Measurements from ENCODE around the gene ANO3.
"Not testable (repeated sequence)": the region's sequence is repeated elsewhere in the genome, so short reads cannot be mapped to it uniquely, and the experiment has no call there.

The ANO3 gene

DNA sequence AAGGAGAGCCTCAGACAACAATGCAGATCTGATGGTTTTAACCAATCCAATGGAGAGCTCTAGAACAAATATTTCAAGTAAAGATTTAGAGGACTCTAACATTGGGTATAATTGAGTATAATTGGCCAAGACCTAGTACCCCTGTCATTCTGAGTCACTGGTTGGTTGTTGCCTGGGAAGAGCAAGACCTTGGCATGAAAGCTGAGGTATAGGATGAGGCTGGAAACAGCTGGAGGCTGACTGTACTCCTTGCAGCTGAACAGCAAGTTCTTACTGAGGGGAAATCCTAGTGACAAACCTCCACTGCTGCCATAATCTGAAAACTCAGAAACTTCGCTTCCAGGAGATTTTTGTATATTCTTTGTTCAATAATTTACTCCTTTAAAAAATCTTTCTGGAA is 294.4 kb downstream of the ANO3 start:
- DNase-seq (ENCODE audit: low read depth) = no peak

DNA sequence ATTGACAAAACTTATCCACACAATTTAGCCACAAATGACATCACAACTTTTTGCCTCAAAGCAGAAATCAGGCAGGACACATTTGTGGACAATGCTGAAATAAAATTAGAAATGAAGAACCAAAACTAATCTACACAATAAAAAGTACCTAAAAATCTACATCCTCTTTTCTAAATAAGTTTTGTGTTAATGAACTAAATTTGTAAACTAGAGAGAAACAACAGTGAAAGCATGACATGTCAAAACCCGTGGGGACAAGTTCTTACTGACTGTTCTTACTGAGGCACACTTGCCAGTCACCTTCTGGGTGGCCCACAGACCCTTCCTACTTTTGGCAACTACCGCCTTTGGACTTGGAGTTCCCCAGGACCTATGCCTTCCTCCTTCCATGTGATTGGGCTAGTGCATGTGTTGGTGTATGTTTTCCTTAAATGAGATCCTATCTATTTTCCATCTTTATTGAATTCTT is 300.8 kb downstream of the ANO3 start:
- DNase-seq (ENCODE audit: low read depth) = no peak

DNA sequence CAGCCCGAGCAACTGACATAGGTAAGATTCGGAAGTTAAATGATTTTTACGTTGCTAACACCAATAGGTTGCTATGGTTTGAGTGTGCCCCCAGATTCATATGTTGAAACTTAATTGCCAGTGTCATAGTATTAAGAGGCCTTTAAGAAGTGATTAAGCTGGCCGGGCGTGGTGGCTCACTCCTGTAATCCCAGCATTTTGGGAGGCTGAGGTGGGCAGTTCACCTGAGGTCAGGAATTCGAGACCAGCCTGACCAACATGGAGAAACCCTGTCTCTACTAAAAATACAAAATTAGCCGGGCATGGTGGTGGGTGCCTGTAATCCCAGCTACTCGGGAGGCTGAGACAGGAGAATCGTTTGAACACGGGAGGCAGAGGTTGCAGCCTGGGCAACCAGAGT is 311.4 kb downstream of the ANO3 start:
- DNase-seq (ENCODE audit: low read depth) = not testable (repeated sequence)

- DNase-seq (ENCODE audit: low read depth) = peak; percentile 14
Measured at GRCh38 chr11:26649884-26650283, 318.0 kb downstream of the ANO3 start.

DNA sequence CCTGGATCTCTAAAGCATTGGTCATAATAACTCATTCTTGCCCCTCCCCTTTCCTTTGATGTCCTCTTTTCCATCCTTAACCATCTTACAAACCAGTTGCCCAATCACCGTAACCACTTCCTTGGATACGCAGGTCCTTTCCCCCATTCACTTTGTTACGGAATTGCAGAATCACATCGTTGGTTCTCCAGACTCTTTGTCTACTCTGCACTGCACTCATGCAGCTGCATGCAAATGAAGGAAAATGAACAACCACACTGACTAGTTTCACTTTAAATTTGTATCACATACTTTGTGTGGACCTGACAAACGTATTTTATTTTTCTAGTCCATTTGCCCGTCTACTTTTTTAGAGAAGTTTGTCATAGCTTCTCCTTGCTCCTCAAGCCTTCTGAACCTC is 320.0 kb downstream of the ANO3 start:
- no peak for DNase-seq (ENCODE audit: low read depth)

GRCh38 chr11:26655287-26655686 is 323.4 kb downstream of the ANO3 start:
- DNase-seq (ENCODE audit: low read depth) = no peak

DNA sequence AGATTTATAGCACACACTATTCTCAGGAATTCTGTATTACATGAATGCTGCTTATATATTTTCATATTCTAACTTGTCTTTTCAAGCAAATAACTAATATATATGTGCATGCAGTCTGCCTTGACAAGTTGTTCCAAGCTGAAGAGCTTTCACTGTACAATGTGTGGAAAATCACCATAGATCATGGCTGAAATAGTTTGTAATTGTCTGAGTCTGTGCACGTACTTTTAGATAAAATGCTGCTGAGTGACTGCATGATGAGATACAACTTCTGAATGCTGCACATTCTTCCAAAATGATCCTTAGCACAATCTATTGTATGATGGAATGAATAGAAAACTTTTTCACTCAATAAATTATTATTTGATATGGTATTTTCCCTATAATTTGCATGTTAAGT is 331.0 kb downstream of the ANO3 start:
- no peak for DNase-seq (ENCODE audit: low read depth)

GRCh38 chr11:26665036-26665435 is 333.1 kb downstream of the ANO3 start:
- DNase-seq (ENCODE audit: low read depth) = no peak

GRCh38 chr11:26665946-26666345 is 334.0 kb downstream of the ANO3 start:
- no peak for DNase-seq (ENCODE audit: low read depth)

- no peak for DNase-seq (ENCODE audit: low read depth)
Measured at GRCh38 chr11:26675233-26675928, 343.5 kb downstream of the ANO3 start.

DNA sequence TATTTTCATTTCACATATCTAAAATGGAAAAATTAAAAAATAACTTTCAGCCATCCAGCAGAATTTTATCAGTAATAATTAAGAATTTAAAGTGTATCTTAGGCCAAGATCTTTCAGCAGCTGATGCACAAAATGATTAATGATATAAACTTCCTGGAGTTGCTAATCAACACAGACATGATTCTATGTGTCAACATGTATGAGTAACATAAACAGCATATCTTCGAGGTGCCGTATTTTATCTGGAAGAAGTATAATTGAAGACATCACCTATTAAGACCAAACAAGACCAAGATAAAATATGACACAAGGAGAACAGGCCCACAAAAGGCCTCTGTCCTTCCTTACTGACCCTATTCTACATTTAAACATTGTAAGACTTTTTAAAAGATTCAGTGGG is 344.7 kb downstream of the ANO3 start:
- DNase-seq (ENCODE audit: low read depth) = no peak

GRCh38 chr11:26677566-26677965 is 345.6 kb downstream of the ANO3 start:
- no peak for DNase-seq (ENCODE audit: low read depth)

- no peak for DNase-seq (ENCODE audit: low read depth)
Measured at GRCh38 chr11:26687351-26687750, 355.4 kb downstream of the ANO3 start.

- DNase-seq (ENCODE audit: low read depth) = no peak
Measured at GRCh38 chr11:26688701-26689100, 356.8 kb downstream of the ANO3 start.

- DNase-seq (ENCODE audit: low read depth) = no peak
Measured at GRCh38 chr11:26696330-26696729, 364.4 kb downstream of the ANO3 start.

GRCh38 chr11:26698224-26698623 is 366.3 kb downstream of the ANO3 start:
- DNase-seq (ENCODE audit: low read depth) = no peak

- no peak for DNase-seq (ENCODE audit: low read depth)
Measured at GRCh38 chr11:26700574-26701235, 368.8 kb downstream of the ANO3 start.

DNA sequence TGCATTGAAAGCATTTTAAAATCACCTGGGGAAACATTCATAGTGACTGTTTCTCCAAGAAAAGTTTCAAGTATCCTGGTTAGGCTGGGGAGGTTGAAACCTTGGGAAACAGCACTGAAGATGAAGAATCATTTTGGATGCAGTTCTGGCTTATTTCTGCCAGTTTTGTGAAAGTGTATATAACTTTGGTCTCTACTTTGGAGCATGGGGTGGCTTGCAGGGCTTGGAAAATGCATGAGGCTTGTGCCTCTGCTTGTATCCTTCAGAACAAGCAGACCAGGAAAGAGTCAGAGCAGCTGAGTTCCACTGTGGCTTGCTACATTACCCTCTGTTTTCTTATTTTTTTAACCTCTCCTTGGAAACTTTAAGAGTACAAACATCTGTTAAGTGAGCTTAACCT is 370.5 kb downstream of the ANO3 start:
- DNase-seq (ENCODE audit: low read depth) = no peak

DNA sequence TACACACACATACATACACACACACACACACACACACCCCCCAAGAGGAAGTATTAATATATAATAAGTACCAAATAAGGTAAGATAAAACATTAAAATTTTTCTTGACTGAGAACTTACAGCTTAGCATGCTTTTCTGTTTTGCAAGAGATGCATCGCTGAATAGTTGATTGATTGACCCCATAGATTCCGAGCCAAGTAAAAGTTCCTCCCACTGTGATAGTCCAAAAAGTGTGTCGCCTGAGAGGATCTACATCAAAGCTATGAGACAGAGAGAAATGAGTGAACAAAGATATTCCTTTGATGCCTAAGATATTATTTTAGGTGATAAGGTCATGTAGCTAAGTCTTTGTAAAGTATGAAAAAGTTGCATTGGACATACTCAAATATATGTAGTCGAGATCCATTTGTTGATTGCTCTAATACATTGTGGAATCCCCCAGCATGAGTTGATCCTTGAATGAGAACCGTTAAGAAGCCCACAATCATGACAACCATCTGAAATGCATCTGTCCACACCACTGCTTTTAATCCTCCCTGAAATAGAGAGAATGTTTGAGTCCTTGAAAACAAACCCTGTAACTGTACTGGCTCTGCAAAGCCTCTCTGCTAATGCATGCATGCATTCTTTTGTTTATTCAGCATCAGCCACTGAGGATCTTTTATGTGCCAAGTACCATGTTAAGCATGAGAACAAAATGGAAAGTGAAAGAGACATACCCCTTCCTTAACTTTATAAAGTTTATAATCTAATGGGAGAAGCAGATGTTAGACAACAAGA is 371.7 kb downstream of the ANO3 start:
- no peak for DNase-seq (ENCODE audit: low read depth)

- no peak for DNase-seq (ENCODE audit: low read depth)
Measured at GRCh38 chr11:26704249-26704648, 372.3 kb downstream of the ANO3 start.

- no peak for DNase-seq (ENCODE audit: low read depth)
Measured at GRCh38 chr11:26706181-26706580, 374.3 kb downstream of the ANO3 start.

- no peak for DNase-seq (ENCODE audit: low read depth)
Measured at GRCh38 chr11:26708736-26709456, 377.0 kb downstream of the ANO3 start.
